Esophagus squamous epithelium (tissue), 4 donors: ENCODE data around the gene MRPL44.

Experiments
- CTCF ChIP-seq, 6 experiments: fragments of 450-650 bp in 4 of 6; fragments of 200-600 bp in 2 of 6; sonication (generic) in 2 of 6; IDR thresholded peaks; one replicate each; pipeline ENCODE4 v1.5.1; 2016 to 2019; ENCODE audit warnings: antibody characterized with exemption in 6 of 6, mild to moderate bottlenecking in 4 of 6, moderate library complexity in 4 of 6
- POLR2A ChIP-seq, 4 donors: fragments of 450-650 bp; IDR thresholded peaks; one replicate each; pipeline ENCODE4 v1.6.1; 2017; ENCODE audit warnings: antibody characterized with exemption in 4 of 4, mild to moderate bottlenecking in 4 of 4, moderate library complexity in 3 of 4

- TF ChIP-seq POLR2A (IDR thresholded peaks at IDR 0.05) (no peak), CTCF (IDR thresholded peaks at IDR 0.05) (no peak)
These were observed 42.2 kb upstream of the MRPL44 start for GRCh38 chr2:223915071-223915470.
